A549 (cell line): ENCODE data around the gene AUTS2.

ENCODE experiments used
- CEBPB ChIP-seq, 2 experiments: fragments of >200 bp in 1 of 2; sonication (Bioruptor Twin) in 1 of 2; formaldehyde crosslinking in 1 of 2; IDR thresholded peaks; 2 replicates each; pipeline ENCODE4 v1.6.1; 2012 to 2016
- CHD2 ChIP-seq: fragments of 150-350 bp; IDR thresholded peaks from 2 replicates; pipeline ENCODE4 v1.6.1; 2014; ENCODE audit warnings: low read length; ENCODE audit not compliant: partially characterized antibody
- CTCF ChIP-seq: fragments of >200 bp; sonication (Bioruptor Twin); formaldehyde crosslinking; IDR thresholded peaks from 3 replicates; pipeline ENCODE4 v1.5.1; 2016
- EP300 ChIP-seq, 2 experiments: fragments of >200 bp; sonication (Bioruptor Twin); formaldehyde crosslinking; IDR thresholded peaks; 2 replicates in 1 of 2; 3 replicates in 1 of 2; pipeline ENCODE4 v1.6.1; 2016 to 2017
- ESRRA ChIP-seq: fragments of 150-350 bp; IDR thresholded peaks from 2 replicates; pipeline ENCODE4 v1.6.1; 2014; ENCODE audit warnings: mild to moderate bottlenecking, low read length, borderline replicate concordance
- MAX ChIP-seq: IDR thresholded peaks from 2 replicates; pipeline ENCODE4 v1.6.1; 2012
- NFE2L2 ChIP-seq: fragments of 150-350 bp; conservative IDR thresholded peaks from 2 replicates; pipeline ENCODE4 v1.6.1; 2014; ENCODE audit warnings: low read length
- NR3C1 ChIP-seq: fragments of >200 bp; sonication (Bioruptor Twin); formaldehyde crosslinking; IDR thresholded peaks from 3 replicates; pipeline ENCODE4 v1.6.1; 2017
- POLR2A ChIP-seq: IDR thresholded peaks from 2 replicates; pipeline ENCODE4 v1.6.1; 2012; ENCODE audit warnings: mild to moderate bottlenecking, low read length
- REST ChIP-seq: fragments of 200-600 bp; sonication (generic); IDR thresholded peaks from 2 replicates; pipeline ENCODE4 v1.6.1; 2016; ENCODE audit warnings: antibody characterized with exemption, mild to moderate bottlenecking, moderate library complexity
- SREBF2 ChIP-seq: fragments of 450-650 bp; IDR thresholded peaks from 2 replicates; pipeline ENCODE4 v1.6.1; 2014; ENCODE audit warnings: mild to moderate bottlenecking, moderate library complexity
- USF2 ChIP-seq: fragments of 450-650 bp; IDR thresholded peaks from 2 replicates; pipeline ENCODE4 v1.6.1; 2014; ENCODE audit warnings: antibody characterized with exemption
- ZFP36 ChIP-seq: fragments of 450-650 bp; IDR thresholded peaks from 2 replicates; pipeline ENCODE4 v1.6.1; 2014; ENCODE audit warnings: borderline replicate concordance; ENCODE audit not compliant: partially characterized antibody
- ZSCAN20 ChIP-seq: fragments of 250-450 bp; sonication (Bioruptor Pico); IDR thresholded peaks from 2 replicates; pipeline ENCODE4 v1.8.0; 2022; ENCODE audit warnings: mild to moderate bottlenecking, moderate library complexity

- TF ChIP-seq NR3C1 (no peak), ZFP36 (no peak), CTCF (no peak), POLR2A (no peak), ESRRA (no peak), EP300 (IDR thresholded peaks at IDR 0.05) (no peak), SREBF2 (no peak), REST (no peak), MAX (no peak), CHD2 (no peak), ZSCAN20 (CRISPR knock-in tag) (no peak), NFE2L2 (no peak), CEBPB (IDR thresholded peaks at IDR 0.05) (no peak), USF2 (no peak)
Observed at GRCh38 chr7:70645279-70645678, 1047.0 kb downstream of the AUTS2 start.
